Pulmonary artery endothelial cell (primary cell): ENCODE results near the gene CDK3. TPM values are rescaled to one million over a fixed set of nuclear protein-coding genes. Genes with fewer than 3 reads are reported as not detected.

Source experiments
- DNase-seq: peaks from one replicate; pipeline ENCODE4 v3.0.0-alpha.2; 2011; ENCODE audit warnings: low read depth, low spot score
- total RNA-seq: library from RNA; depleted of rRNA; stranded (reverse); fragments of >200 nt; gene quantifications from 2 replicates; pipeline ENCODE4 v1.2.3, GENCODE V29; 2014

Gene CDK3
- total RNA-seq, 1 donor from 2014 or later = 1.1 TPM

DNA sequence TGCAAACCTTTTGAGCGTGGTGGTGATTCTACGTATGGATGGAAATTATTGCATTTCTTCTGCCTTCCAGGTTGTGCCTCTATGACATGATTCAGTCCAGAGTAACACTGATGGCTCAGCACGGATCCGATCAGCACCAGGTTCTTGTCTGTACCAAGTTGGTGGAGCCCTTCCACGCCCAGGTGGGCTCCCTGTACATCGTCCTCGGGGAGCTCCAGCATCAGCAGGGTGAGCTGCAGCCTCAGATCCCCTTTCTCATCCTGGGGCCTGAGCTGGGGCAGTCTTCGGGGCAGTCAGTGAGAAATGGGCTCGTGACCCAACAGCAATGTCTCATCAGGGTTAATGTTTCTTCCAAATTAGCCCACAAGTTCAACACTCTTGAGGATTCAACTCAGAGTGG lies 9.3 kb upstream of the CDK3 start:
- no peak for DNase-seq

DNA sequence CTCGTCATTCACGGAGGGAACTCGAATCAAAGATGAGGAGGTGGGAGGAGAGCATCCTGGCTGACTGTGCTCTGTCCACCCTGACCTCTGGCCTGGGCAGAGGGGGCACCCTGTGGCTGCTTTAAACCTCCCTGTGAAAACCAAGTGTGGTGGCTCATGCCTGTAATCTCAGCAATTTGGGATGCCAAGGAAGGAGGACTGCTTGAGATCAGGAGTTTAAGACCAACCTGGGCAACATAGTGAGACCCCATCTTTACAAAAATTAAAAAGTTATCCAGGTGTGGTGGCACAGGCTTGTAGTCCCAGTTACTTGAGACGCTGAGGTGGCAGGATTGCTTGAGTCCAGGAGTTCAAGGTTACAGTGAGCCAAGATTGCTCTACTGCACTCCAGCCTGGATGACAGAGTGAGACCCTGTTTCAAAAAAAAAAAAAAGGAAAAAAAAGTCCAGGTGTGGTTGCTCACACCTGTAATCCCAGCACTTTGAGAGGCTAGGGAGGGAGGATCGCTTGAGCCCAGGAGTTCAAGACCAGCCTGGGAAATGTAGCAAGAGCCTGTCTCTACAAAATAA lies 5.8 kb upstream of the CDK3 start:
- DNase-seq = no peak

DNA sequence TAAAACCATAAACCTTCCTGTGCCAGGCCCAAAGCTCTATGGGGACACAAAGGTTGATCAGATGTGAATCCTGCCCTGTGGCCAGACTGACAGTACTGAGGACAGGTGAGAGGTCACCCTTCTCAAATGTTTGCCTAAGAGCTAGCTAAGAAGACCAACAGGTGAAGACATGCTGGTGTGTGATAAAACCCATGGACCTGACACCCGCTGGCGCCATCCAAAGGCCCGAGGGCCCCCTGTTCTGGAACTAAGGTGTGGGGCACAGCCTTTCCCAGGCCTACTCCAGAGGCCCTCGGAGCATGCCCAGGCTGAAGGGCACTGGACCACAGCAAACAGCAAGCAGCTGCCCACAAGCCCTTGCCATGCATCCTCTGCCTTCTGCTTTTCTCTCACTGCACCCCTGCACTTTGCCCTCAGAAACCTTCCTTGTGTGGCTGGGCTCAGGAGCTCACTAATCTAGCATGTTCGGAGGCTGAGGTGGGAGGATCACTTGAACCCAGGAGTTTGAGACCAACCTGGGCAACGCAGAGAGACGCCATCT lies 5.2 kb upstream of the CDK3 start:
- DNase-seq = no peak

DNA sequence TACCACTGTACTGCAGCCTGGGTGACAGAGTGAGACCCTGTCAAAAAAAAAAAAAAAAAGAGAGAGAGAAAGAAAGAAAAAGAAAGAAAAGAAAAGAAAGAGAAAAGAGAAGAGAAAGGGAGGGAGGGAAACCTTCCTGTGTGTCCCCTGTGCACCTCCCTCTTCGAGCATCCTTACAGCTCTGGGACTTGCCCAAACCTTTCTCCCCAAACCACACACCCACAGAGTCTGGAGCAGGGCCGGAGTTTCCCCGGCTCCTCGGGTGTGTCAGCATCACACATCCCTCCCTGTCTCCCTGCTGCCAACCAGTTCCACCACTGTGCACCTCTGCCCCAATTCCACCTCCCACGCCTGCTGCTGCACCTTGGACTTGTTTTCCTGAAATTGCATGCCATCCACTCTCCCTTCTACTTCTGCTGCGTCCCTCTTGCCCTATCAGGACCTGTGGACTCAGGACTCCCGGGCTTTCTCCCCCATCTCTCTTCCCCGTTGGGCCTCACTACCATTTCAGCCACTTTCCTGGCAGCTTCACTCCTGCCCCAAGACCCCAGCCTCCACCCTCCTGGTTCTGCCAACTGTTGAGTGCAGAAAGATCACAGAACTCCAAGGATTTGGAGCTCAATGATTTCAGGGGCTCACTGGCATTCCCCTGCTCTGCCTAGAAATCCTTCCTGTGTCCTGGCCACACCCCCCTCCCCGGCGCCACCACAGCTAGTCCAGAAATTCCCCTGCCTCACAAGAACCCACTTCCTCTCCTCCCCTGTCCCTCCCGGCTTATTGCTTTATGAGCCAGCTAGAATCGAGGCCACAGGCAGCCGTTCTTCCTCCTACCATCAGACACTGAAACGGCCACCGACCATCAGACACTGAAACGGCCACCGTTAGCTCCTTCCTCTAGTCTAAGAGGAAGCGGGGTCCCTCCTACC lies 3.7 kb upstream of the CDK3 start:
- no peak for DNase-seq

DNA sequence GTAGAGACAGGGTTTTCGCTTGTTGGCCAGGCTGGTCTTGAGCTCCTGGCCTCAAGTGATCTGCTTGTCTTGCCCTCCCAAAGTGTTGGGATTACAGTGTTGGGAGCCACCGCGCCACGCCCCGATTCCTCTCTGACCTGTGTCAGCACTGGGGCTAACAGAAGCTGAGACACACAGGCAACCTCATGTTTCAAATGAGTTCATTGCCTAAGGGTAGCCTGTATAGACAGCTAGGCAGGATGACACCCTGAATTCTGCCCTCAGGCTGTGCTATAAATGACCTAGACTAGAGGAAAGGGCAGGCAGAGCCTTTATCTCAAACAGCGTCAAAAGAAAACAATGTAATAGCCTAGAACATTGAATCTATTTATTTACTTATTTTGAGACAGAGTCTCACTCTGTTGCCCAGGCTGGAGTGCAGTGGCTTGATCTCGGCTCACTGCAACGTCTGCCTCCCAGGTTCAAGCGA lies 2.3 kb upstream of the CDK3 start:
- no peak for DNase-seq

DNA sequence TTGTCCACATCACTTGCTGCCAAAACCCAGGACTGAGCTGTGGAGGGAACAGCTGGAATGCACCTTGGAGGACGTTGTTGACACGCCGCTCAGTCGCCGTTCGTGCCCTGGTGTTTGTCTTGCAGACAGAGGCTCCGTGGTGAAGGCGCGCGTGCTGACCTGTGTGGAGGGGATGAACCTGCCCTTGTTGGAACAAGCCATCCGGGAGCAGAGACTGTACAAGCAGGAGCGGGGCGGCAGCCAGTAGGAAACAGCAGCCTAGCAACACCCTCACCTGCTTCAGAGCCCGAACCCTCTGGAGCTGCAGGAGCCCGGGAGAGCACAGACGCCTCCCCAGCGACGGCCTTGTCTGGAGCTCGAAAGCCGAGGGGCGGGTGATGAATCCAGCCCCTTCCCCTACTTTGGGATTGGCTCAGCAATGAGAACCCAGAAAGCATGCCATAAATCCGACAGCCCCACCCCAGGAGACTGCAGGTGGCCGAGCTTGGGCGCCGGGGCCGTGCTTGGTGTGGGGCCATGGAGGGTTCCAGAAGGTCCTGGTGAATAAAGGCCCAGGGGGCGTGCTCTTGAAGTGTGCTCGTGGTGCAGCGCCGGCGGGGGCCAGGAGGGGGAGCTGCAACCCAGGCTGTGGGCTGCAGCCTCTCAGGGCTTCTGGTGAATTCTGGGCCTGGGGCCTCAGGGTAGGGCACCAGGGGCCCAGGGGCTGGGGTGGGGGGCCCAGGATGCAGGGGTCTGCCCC lies 470 bp upstream of the CDK3 start:
- no peak for DNase-seq

DNA sequence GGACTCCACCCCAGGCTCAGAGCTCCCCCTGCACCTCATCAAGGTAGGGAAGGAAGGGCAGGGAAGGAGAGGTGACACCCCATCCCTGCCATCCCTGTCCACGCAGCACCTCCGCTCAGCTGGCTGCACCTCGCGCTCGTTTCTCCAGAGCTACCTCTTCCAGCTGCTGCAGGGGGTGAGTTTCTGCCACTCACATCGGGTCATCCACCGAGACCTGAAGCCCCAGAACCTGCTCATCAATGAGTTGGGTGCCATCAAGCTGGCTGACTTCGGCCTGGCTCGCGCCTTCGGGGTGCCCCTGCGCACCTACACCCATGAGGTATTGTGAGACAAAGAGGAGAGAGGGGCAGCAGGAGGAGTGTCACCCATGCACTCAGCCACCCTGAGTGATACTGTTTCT lies 1.4 kb downstream of the CDK3 start:
- DNase-seq = no peak

DNA sequence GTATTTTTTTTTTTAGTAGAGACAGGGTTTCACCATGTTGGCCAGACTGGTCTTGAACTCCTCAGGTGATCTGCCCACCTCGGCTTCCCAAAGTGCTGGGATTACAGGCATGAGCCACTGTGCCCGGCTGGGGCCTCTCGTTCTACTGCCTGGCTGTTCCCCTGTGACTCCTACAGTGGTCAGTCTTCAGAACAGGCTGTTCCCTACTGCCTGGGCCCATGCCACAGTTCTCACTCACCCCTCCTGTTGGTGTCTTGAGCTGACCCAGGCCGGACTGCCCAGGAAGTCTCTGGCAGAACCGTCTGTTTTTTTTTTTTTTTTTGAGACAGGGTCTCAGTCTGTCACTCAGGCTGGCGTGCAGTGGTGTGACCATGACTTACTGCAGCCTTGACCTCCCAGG lies 3.3 kb downstream of the CDK3 start:
- DNase-seq = no peak

DNA sequence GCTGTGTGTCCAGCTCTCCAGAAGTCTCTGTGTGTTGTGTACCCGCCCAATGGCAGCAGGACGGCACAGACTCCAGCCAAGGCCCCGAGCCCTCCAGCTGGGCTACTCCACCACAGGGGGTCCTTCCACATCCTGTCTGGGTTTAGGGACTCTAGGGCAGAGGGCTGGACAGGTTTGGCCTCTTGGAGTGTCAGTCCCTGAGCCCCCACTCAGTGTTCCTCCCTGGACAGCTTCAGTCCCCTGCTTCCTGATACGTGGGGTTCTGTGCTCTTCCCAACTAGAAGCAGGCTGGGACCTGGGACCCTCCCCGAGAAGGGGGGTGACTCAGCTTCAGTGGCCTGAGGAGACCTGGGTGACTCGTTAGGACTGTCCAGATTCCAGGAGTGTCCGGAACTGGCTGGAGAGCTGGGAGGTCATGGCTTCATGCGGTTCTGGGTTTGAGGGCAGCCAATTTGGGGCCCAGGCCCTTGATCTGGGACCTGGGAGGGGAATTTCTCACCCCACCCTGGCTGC lies 4.2 kb downstream of the CDK3 start:
- no peak for DNase-seq

DNA sequence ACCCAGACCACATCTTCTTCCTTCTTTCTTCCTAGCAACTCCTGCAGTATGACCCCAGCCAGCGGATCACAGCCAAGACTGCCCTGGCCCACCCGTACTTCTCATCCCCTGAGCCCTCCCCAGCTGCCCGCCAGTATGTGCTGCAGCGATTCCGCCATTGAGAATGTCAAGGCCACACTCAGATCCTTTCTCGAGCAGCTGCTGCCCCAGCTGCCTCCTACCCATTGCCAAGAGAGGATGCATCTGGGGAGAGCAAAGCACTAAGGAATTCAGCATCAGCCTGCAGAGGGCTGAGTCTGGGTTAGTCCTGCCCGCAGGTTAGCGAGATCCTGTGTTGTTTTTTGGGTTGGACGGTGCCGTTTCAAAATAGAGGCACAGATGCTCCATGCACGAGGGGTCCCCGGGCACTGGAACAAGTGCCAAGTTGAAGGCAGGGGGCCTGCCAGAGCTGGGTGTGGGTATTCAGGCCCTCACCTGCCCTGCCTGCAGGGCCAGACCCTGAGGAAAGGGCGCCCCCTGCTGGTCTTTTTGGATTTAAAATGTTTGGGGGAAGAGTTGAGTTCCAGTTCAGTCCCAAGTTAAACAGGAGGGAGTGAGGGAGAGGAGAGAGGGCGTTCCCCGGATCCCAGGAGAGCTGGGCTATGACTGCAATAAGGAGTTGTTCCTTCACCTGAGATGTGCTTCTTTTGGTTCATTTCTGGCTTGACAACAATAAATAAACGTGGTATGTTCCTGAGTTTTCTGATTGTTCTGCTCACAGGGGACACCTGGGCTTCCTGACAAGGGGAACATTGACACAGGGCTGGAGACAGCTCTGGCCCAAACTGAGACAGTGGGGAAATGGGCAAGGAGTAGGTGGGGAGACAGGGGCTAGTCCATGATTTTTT lies 4.9 kb downstream of the CDK3 start:
- peak; percentile 17 for DNase-seq

DNA sequence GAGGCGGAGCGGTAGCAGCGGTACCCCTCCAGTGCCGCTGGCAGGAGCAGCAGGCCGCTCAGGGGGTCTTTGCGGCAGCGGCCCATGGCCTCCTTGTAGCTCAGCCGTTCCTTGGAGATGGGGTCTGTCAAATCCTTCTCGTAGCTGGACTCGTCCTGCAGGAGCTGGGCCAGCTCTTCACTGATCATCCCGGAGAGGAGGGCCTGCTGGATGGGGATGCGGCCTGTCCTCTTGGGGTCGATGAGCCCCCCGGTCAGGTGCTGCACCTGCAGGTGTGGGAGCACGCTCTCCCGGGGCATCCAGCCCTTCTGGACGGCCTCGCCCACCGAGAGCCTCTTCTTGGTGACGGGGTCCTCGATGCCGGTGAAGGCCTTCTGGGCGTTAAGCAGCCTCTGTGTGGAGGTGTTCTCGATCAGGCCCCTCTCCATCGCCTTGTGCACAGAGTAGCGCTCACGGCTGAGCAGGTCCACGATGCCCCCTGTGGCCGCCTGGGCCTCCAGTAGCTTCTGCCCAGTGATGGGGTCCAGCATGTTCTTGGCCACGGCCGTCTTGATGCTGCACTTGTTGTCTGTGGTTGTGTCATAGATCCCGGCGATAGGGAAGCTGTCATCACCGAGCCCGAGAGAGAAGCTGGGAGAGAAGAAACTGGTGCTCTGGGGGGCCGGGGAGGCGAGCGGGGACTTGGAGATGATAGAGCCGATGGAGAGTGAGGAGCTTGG lies 6.6 kb downstream of the CDK3 start:
- no peak for DNase-seq

DNA sequence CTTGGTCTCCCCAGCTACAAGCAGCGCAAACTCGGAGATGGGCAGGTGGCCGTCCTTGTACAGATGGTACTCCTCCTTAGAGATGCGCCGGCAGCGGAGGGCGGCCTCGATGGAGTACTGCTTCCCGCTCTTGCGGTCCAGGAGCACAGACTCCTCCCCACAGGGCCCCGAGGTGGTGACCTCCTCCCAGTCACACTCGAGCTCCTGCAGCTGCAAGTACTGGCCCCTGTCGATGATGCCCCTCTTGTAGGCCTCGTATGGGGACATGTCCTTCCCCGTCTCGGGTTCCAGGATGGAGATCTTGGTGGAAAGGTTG lies 7.2 kb downstream of the CDK3 start:
- no peak for DNase-seq

DNA sequence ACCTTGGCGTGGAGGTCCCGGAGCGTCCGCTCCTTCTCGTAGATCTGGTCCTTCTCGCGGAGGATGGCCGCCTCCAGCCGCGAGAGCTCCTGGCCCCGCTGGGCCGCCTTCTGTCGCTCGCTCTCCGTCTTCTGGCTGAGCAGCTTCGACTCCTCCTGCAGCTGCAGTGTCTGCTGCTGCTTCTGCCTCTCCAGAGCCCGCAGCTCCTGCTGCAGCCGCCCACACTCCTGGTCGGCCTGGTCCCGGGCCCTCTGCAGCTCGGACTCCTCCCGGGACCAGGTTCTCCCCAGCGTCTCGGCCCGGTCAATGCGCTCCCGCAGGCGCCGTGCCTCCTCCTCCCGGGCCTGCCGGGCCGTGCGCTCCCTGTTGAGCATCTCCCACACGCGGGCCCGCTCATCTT lies 7.6 kb downstream of the CDK3 start:
- no peak for DNase-seq

DNA sequence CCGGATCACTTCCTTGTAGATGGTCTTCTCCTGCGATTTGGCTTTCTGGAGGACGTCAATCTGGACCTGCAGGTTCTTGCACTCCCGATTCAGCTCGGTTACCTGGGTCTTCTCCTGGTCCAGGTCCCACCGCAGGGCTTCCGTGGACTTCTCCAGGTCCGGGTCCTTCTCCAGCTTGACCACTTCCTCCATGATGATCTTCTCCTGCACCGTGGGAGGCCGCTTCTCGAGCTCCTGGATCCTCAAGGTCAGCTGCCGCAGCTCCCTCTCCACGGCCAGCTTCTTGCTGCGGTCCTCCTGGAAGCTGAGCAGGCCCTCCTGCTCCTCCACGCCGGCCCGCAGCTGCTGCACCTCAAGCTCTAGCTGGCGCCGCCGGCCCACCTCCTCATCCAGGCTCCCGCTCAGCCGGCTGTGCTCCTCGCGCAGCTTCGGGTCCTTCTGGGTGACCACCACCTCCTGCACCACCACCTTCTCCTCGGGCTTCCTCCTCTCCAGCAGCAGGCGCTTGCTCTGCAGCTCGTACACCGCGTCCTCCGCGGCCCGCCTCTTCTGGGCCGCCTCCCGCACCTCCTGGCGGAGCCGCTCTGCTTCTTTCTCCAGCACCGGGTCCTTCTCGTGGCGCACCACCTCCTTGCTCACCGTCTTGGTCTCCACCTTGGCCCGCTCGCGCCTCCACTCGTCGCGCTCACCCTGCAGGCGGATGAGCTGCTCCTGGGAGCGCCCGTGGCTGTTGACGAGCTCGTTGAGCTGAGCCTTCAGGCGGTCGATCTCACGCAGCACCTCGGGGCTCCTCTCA lies 8.2 kb downstream of the CDK3 start:
- no peak for DNase-seq

DNA sequence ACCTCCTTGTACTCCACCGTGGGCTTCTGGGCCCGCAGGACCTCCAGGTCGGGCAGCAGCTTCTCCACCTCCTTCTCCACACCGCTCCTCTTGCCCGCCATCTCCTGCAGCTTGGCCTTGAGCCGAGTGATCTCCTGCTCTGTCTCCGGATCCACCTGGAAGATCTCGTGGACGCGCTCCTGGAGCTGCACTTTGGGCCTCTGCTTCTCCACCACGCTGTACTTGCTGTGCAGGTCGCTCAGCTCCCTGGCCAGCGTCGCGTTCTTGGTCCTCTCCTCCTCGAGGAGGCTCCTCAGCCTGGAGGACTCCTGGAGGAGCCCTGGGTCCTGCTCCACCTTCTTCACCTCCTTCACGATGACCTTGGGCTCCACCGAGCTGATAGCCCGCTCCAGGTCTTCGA lies 8.8 kb downstream of the CDK3 start:
- no peak for DNase-seq

DNA sequence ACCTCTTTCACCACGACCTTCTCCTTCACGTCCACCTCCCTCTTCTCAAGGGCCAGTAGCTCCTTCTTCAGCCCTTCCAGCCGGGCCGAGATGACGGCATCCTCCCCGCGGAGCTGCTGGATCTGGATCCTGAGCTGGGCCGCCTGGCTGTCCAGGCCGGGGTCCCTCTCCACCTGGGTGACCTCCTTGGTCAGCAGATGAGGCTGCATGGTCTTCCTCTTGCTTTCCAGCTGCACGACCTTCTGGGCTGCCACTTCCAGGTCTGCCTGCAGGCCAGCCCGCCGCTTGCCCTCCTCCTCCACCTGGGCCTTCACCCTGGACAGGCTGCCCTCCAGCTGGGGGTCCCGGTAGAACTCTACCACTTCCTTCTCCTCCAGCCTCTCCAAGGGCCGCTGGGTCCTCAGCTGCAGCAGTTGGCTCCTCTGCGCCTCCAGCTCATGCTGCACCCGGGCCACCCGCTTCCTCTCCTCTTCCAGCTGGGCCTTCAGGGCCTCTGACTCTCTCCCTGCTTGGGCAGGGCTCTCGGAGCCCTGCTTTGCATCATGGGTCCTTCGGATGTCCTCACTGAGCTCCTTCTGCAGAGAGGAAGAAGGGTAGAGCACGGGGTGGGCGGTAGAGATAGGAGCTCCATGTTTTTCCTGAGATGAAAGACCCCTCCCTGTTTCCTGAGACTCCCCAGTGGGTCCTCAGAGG lies 9.5 kb downstream of the CDK3 start:
- DNase-seq = no peak

DNA sequence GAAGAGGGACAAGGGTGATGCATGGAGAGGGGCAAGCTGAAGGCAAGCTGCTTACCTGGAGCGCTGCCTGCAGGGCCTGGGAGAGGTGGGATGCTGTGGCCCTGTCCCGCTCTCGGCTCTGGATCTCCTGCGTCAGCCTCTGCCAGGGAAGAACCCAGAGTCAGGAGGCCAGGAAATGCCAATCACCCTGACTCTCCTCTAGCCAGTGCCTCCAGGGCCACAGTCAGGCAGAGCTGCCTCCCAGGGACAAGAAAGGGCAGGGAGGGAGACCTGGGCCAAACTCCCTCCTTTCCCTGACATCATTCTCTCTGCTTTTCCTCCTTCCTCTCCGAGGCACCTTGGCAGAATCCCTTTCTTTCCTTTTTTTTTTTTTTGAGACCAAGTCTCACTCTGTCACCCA lies 11.3 kb downstream of the CDK3 start:
- DNase-seq = no peak

DNA sequence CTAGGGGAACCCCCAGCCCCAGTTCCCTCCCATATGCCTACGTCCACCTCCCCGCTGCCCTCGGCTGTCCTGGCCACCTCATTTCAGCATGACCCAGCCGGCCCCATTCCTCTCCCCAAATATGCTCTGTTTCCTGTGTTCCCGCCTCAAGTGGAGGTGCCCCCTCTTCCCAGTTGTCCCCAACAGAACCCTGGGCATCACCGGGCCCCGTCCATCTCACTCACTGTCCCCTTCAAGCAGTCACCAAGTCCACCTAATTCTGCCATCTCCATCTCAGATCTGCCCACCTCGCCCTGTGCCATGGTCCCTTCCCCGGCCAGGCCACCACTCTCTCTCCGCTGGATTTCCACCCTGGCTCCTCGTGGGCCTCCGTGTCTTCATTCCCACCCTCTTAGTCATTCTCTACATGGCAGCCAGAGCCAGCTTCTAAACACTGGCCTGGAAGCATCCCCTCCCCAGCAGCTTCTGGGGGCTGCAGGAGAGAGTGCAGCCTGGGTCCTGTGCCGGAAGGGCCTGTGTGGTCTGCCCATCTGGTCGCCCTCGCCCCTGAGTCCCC lies 12.8 kb downstream of the CDK3 start:
- DNase-seq = no peak
